ENCODE results near the gene PANK2.
"Not testable (repeated sequence)": the region's sequence is repeated elsewhere in the genome, so short reads cannot be mapped to it uniquely, and the experiment has no call there.

Gene PANK2

GRCh38 chr20:3890999-3891929, 2.1 kb downstream of the PANK2 start:
- H3K9ac ChIP-seq (ENCODE audit: low read length): peak overlapping the region; percentile 90
- H3K36me3 ChIP-seq (ENCODE audit: control insufficient read depth, low read depth, low read length): peaks cover 11% of the 10 kb centered on the region
- H3K4me1 ChIP-seq (ENCODE audit: control insufficient read depth, low read depth, low read length): peaks cover 23% of the 10 kb centered on the region
- peak overlapping the region; percentile 99 for H3K4me3 ChIP-seq (ENCODE audit: low read length)
- H3K9me3 ChIP-seq (ENCODE audit: control insufficient read depth, low read depth, low read length): no peaks in the 10 kb centered on the region
- no peaks in the 10 kb centered on the region for H3K27me3 ChIP-seq (ENCODE audit: control insufficient read depth, insufficient read depth, low read length)
- H3K27ac ChIP-seq (ENCODE audit: low read length): peak overlapping the region; percentile 11

GRCh38 chr20:3894796-3895195, 5.6 kb downstream of the PANK2 start:
- Histone ChIP-seq H3K4me1 (ENCODE audit: control insufficient read depth, low read depth, low read length) (peaks cover 19% of the 10 kb centered on the region), H3K27ac (ENCODE audit: low read length) (no peak overlapping the region), H3K9me3 (ENCODE audit: control insufficient read depth, low read depth, low read length) (no peaks in the 10 kb centered on the region), H3K27me3 (ENCODE audit: control insufficient read depth, insufficient read depth, low read length) (no peaks in the 10 kb centered on the region), H3K4me3 (ENCODE audit: low read length) (no peak overlapping the region), H3K36me3 (ENCODE audit: control insufficient read depth, low read depth, low read length) (peaks cover 14% of the 10 kb centered on the region), H3K9ac (ENCODE audit: low read length) (no peak overlapping the region)

GRCh38 chr20:3896302-3896701, 7.1 kb downstream of the PANK2 start:
- H3K9ac ChIP-seq (ENCODE audit: low read length): no peak overlapping the region
- no peak overlapping the region for H3K4me3 ChIP-seq (ENCODE audit: low read length)
- H3K27ac ChIP-seq (ENCODE audit: low read length): no peak overlapping the region
- H3K36me3 ChIP-seq (ENCODE audit: control insufficient read depth, low read depth, low read length): peaks cover 10% of the 10 kb centered on the region
- peaks cover 12% of the 10 kb centered on the region for H3K4me1 ChIP-seq (ENCODE audit: control insufficient read depth, low read depth, low read length)
- H3K27me3 ChIP-seq (ENCODE audit: control insufficient read depth, insufficient read depth, low read length): no peaks in the 10 kb centered on the region
- H3K9me3 ChIP-seq (ENCODE audit: control insufficient read depth, low read depth, low read length): no peaks in the 10 kb centered on the region

- H3K9me3 ChIP-seq (ENCODE audit: control insufficient read depth, low read depth, low read length): no peaks in the 10 kb centered on the region
- H3K36me3 ChIP-seq (ENCODE audit: control insufficient read depth, low read depth, low read length): peaks cover 3% of the 10 kb centered on the region
- H3K9ac ChIP-seq (ENCODE audit: low read length): no peak overlapping the region
- peaks cover 9% of the 10 kb centered on the region for H3K4me1 ChIP-seq (ENCODE audit: control insufficient read depth, low read depth, low read length)
- no peaks in the 10 kb centered on the region for H3K27me3 ChIP-seq (ENCODE audit: control insufficient read depth, insufficient read depth, low read length)
- no peak overlapping the region for H3K27ac ChIP-seq (ENCODE audit: low read length)
- no peak overlapping the region for H3K4me3 ChIP-seq (ENCODE audit: low read length)
Observed at GRCh38 chr20:3896853-3897583, 7.8 kb downstream of the PANK2 start.

GRCh38 chr20:3898181-3898580, 9.0 kb downstream of the PANK2 start:
- not testable (repeated sequence) for H3K4me1 ChIP-seq (ENCODE audit: control insufficient read depth, low read depth, low read length); H3K27me3 ChIP-seq (ENCODE audit: control insufficient read depth, insufficient read depth, low read length); H3K27ac ChIP-seq (ENCODE audit: low read length); H3K4me3 ChIP-seq (ENCODE audit: low read length); H3K9ac ChIP-seq (ENCODE audit: low read length); H3K36me3 ChIP-seq (ENCODE audit: control insufficient read depth, low read depth, low read length); H3K9me3 ChIP-seq (ENCODE audit: control insufficient read depth, low read depth, low read length)

GRCh38 chr20:3898639-3899038, 9.5 kb downstream of the PANK2 start:
- H3K4me3 ChIP-seq (ENCODE audit: low read length): no peak overlapping the region
- H3K9ac ChIP-seq (ENCODE audit: low read length): no peak overlapping the region
- no peak overlapping the region for H3K27ac ChIP-seq (ENCODE audit: low read length)
- H3K36me3 ChIP-seq (ENCODE audit: control insufficient read depth, low read depth, low read length): peaks cover 3% of the 10 kb centered on the region
- H3K9me3 ChIP-seq (ENCODE audit: control insufficient read depth, low read depth, low read length): no peaks in the 10 kb centered on the region
- no peaks in the 10 kb centered on the region for H3K27me3 ChIP-seq (ENCODE audit: control insufficient read depth, insufficient read depth, low read length)
- peaks cover 7% of the 10 kb centered on the region for H3K4me1 ChIP-seq (ENCODE audit: control insufficient read depth, low read depth, low read length)

- Histone ChIP-seq H3K9me3 (ENCODE audit: control insufficient read depth, low read depth, low read length) (no peaks in the 10 kb centered on the region), H3K36me3 (ENCODE audit: control insufficient read depth, low read depth, low read length) (peaks cover 3% of the 10 kb centered on the region), H3K9ac (ENCODE audit: low read length) (no peak overlapping the region), H3K4me3 (ENCODE audit: low read length) (no peak overlapping the region), H3K27ac (ENCODE audit: low read length) (no peak overlapping the region), H3K4me1 (ENCODE audit: control insufficient read depth, low read depth, low read length) (peaks cover 7% of the 10 kb centered on the region), H3K27me3 (ENCODE audit: control insufficient read depth, insufficient read depth, low read length) (no peaks in the 10 kb centered on the region)
Observed at GRCh38 chr20:3900187-3900604, 11.0 kb downstream of the PANK2 start.

GRCh38 chr20:3901028-3901705, 12.0 kb downstream of the PANK2 start:
- Histone ChIP-seq H3K9me3 (ENCODE audit: control insufficient read depth, low read depth, low read length) (no peaks in the 10 kb centered on the region), H3K36me3 (ENCODE audit: control insufficient read depth, low read depth, low read length) (peaks cover 3% of the 10 kb centered on the region), H3K4me3 (ENCODE audit: low read length) (no peak overlapping the region), H3K9ac (ENCODE audit: low read length) (no peak overlapping the region), H3K27me3 (ENCODE audit: control insufficient read depth, insufficient read depth, low read length) (no peaks in the 10 kb centered on the region), H3K4me1 (ENCODE audit: control insufficient read depth, low read depth, low read length) (peaks cover 7% of the 10 kb centered on the region), H3K27ac (ENCODE audit: low read length) (no peak overlapping the region)

GRCh38 chr20:3901706-3902440, 12.7 kb downstream of the PANK2 start:
- H3K4me3 ChIP-seq (ENCODE audit: low read length): no peak overlapping the region
- H3K27ac ChIP-seq (ENCODE audit: low read length): no peak overlapping the region
- no peaks in the 10 kb centered on the region for H3K9me3 ChIP-seq (ENCODE audit: control insufficient read depth, low read depth, low read length)
- H3K9ac ChIP-seq (ENCODE audit: low read length): no peak overlapping the region
- no peaks in the 10 kb centered on the region for H3K27me3 ChIP-seq (ENCODE audit: control insufficient read depth, insufficient read depth, low read length)
- peaks cover 2% of the 10 kb centered on the region for H3K36me3 ChIP-seq (ENCODE audit: control insufficient read depth, low read depth, low read length)
- H3K4me1 ChIP-seq (ENCODE audit: control insufficient read depth, low read depth, low read length): peaks cover 4% of the 10 kb centered on the region

GRCh38 chr20:3902446-3902845, 13.3 kb downstream of the PANK2 start:
- H3K9ac ChIP-seq (ENCODE audit: low read length): no peak overlapping the region
- no peak overlapping the region for H3K4me3 ChIP-seq (ENCODE audit: low read length)
- no peak overlapping the region for H3K27ac ChIP-seq (ENCODE audit: low read length)
- no peaks in the 10 kb centered on the region for H3K27me3 ChIP-seq (ENCODE audit: control insufficient read depth, insufficient read depth, low read length)
- no peaks in the 10 kb centered on the region for H3K9me3 ChIP-seq (ENCODE audit: control insufficient read depth, low read depth, low read length)
- peaks cover 4% of the 10 kb centered on the region for H3K4me1 ChIP-seq (ENCODE audit: control insufficient read depth, low read depth, low read length)
- H3K36me3 ChIP-seq (ENCODE audit: control insufficient read depth, low read depth, low read length): peaks cover 3% of the 10 kb centered on the region

- Histone ChIP-seq H3K27me3 (ENCODE audit: control insufficient read depth, insufficient read depth, low read length) (no peaks in the 10 kb centered on the region), H3K4me3 (ENCODE audit: low read length) (no peak overlapping the region), H3K27ac (ENCODE audit: low read length) (no peak overlapping the region), H3K9ac (ENCODE audit: low read length) (no peak overlapping the region), H3K4me1 (ENCODE audit: control insufficient read depth, low read depth, low read length) (peaks cover 4% of the 10 kb centered on the region), H3K36me3 (ENCODE audit: control insufficient read depth, low read depth, low read length) (peaks cover 20% of the 10 kb centered on the region), H3K9me3 (ENCODE audit: control insufficient read depth, low read depth, low read length) (no peaks in the 10 kb centered on the region)
Observed at GRCh38 chr20:3904224-3904623, 15.0 kb downstream of the PANK2 start.
